SK-N-MC (cell line): Measurements from ENCODE around the gene AUTS2.

Experiments used
- DNase-seq: peaks from one replicate; pipeline ENCODE4 v3.0.0-alpha.2; 2011; ENCODE audit warnings: low read depth, low spot score
- H3K27ac ChIP-seq: fragments of 200-600 bp; sonication (generic); 2 replicates; pipeline ENCODE4 v1.5.1; 2016; ENCODE audit warnings: mixed run types
- H3K36me3 ChIP-seq: fragments of 200-600 bp; sonication (generic); 2 replicates; pipeline ENCODE4 v1.6.1; 2017; ENCODE audit warnings: antibody characterized with exemption, low read length, mixed read lengths; ENCODE audit not compliant: insufficient read depth
- H3K4me3 ChIP-seq: fragments of 200-600 bp; sonication (generic); 2 replicates; pipeline ENCODE4 v1.5.1; 2016
- H3K9ac ChIP-seq: fragments of 200-600 bp; sonication (generic); 2 replicates; pipeline ENCODE4 v1.8.0; 2017; ENCODE audit warnings: mixed run types, mixed read lengths; ENCODE audit not compliant: insufficient read length
- H3K9me3 ChIP-seq: fragments of 200-600 bp; sonication (generic); 2 replicates; pipeline ENCODE4 v1.6.1; 2017; ENCODE audit warnings: low read depth, mild to moderate bottlenecking, antibody characterized with exemption, low read length, moderate library complexity, mixed read lengths
- EZH2 ChIP-seq: fragments of 200-600 bp; sonication (generic); IDR thresholded peaks from one replicate; pipeline ENCODE4 v1.6.1; 2017; ENCODE audit warnings: antibody characterized with exemption
- FOXP2 ChIP-seq: optimal IDR thresholded peaks from 2 replicates; pipeline ENCODE3; 2011; ENCODE audit warnings: mild to moderate bottlenecking, moderate library complexity; ENCODE audit not compliant: insufficient read depth; ENCODE audit errors: extremely low read length, control extremely low read depth
- POLR2AphosphoS5 ChIP-seq: IDR thresholded peaks from 2 replicates; pipeline ENCODE4 v1.6.1; 2012; ENCODE audit warnings: mild to moderate bottlenecking, low read depth, low read length, borderline replicate concordance

Gene AUTS2

DNA sequence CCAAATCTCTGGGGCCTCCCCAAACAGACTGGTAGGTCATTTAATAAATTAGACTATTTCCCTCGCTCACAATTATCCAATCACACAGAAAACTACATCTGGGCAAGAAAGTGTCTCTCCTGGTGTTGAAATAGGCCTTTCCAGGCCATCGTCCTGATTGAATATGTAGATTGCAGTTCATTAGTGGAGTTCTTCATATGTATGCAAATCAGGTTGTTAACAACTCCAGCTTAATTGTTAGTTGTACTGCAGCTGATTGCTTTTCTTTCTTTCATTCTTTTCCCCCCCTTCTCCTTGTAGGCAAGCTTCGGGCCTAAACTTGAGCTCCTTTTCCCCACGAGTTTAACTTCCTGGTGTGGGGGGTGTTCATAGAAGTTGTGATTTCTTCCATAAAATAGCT lies 1174.6 kb downstream of the AUTS2 start:
- Histone ChIP-seq H3K9me3 (no peaks in the 10 kb centered on the region), H3K36me3 (peaks cover 71% of the 10 kb centered on the region), H3K9ac (no peak overlapping the region), H3K27ac (no peak overlapping the region), H3K4me3 (no peak overlapping the region)
- DNase-seq = no peak
- TF ChIP-seq POLR2AphosphoS5 = no peak

DNA sequence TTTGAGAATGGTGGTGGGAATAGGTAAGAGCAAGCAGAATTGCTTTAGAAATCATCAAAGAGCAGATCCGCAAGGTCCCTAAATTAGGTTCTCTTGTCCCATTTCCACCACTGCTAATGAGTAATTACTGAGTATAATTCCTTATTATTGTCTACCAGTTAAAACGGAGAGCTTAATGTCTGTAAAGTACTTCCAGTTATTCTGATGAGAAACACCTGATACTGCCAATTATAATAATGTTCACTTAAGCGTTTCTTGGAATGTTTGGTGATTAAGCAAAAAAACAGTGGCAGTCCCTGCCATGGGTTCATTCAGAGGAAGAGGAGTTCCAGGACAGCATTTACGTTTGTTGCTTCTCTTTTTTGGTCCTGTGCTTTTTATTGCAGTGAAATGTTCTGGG lies 1175.1 kb downstream of the AUTS2 start:
- Histone ChIP-seq H3K27ac (no peak overlapping the region), H3K4me3 (no peak overlapping the region), H3K36me3 (peaks cover 71% of the 10 kb centered on the region), H3K9ac (no peak overlapping the region), H3K9me3 (no peaks in the 10 kb centered on the region)
- no peak for DNase-seq
- TF ChIP-seq POLR2AphosphoS5 (no peak), EZH2 (no peak), FOXP2 (no peak)

DNA sequence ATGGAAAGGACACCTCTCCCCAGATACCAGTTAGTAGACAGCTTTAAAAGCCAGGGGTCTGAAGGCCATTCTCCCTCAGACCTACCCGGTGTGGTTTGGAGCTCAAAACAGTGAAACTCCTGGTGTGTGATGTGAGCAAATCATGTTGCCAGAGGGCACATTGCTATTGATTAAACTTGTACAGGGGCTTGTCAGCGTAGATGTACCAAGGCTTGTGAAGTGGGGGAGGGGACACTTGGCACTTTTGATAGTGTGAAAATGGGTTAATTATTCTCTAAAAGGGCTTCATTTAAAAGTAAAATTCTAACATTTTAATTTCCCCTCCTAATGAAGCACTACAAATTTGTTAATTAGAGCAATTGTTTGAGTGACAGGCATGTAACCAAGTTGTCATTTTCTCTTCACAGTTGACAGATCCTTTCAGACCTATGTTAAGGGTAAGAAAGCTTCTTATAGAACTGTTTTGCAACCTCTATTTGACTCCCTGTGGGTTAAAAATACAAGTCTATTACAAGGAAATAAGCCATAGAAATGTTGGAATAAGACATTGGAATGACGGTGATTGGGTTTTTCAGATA lies 1176.8 kb downstream of the AUTS2 start:
- Histone ChIP-seq H3K9ac (no peak overlapping the region), H3K4me3 (no peak overlapping the region), H3K9me3 (no peaks in the 10 kb centered on the region), H3K36me3 (peaks cover 79% of the 10 kb centered on the region), H3K27ac (no peak overlapping the region)
- no peak for DNase-seq
- TF ChIP-seq FOXP2 (no peak), POLR2AphosphoS5 (no peak), EZH2 (no peak)

DNA sequence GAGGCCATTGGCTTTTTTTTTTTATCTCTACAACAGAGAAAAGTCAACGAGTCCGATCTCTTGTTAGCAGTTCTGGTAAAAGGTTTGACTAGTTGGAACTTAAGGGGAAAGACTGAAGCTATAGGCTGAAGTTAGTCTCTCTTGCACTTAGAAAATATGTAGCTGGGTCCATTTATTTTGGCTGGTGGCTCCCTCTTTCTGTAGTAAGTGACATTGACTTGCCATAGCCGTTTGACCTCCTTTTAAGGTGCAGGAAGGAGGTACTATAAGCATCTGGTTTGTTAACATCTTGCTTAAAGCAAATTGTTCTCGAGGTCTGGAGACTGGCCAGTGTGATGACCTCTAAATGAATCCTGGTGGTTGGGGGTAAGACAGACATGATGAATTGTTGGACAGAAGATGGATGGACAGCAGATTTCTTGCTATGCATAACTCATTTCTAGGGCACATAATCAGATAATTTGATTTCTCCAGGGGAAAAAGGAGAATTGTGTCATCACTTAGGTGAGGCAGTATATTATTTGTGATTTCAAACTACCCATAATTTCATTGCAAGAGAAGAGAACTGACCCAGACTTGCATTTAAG lies 1177.4 kb downstream of the AUTS2 start:
- peaks cover 80% of the 10 kb centered on the region for H3K36me3 ChIP-seq
- no peaks in the 10 kb centered on the region for H3K9me3 ChIP-seq
- no peak for DNase-seq
- H3K27ac ChIP-seq = no peak overlapping the region
- H3K9ac ChIP-seq = no peak overlapping the region
- no peak overlapping the region for H3K4me3 ChIP-seq
- no peak for TF ChIP-seq EZH2
- TF ChIP-seq POLR2AphosphoS5 = no peak
- TF ChIP-seq FOXP2 = no peak

DNA sequence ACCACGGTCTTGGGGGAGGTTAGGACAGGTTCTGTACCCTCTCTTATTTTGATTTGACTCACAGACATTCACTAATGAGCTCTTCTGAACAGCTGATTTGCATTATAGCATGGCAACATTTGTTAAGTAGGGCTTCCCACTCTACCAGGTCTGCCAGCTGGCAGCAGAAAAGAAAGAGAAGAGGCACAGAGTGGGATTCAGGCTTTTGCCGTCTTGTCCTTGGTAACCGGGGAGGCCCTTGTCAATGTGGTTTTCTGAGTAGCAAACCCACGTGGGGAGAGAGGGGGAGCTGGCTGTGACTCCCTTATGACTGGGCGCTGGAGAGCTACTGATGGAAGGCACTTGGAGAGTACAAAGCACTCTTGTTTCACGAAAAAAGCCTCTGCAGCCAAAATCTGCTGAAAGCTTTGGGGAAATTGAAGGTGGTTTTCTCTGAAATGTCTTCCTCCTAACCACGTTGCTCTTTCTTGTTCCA lies 1178.4 kb downstream of the AUTS2 start:
- Histone ChIP-seq H3K9me3 (no peaks in the 10 kb centered on the region), H3K27ac (no peak overlapping the region), H3K36me3 (peaks cover 75% of the 10 kb centered on the region), H3K9ac (no peak overlapping the region), H3K4me3 (no peak overlapping the region)
- no peak for DNase-seq
- TF ChIP-seq EZH2 (no peak), POLR2AphosphoS5 (no peak), FOXP2 (no peak)

DNA sequence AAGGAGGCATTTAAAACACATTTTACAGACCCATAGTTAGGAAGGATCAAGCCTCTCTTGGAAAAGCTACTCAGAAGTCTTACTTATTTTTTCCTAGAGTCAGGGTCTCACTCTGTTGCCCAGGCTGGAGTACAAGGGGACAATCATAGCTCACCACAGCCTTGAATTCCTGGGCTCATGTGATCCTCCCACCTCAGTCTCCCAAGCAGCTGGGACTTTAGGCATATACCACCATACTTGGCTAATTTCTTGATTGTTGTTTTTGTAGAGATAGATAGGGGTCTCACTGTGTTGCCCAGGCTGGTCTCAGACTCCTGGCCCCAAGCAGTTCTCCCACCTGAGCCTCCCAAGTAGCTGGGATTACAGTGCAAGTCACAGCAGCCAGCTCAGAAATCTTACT lies 1179.0 kb downstream of the AUTS2 start:
- TF ChIP-seq EZH2 (no peak), POLR2AphosphoS5 (no peak), FOXP2 (no peak)
- H3K36me3 ChIP-seq = peaks cover 75% of the 10 kb centered on the region
- H3K27ac ChIP-seq = no peak overlapping the region

DNA sequence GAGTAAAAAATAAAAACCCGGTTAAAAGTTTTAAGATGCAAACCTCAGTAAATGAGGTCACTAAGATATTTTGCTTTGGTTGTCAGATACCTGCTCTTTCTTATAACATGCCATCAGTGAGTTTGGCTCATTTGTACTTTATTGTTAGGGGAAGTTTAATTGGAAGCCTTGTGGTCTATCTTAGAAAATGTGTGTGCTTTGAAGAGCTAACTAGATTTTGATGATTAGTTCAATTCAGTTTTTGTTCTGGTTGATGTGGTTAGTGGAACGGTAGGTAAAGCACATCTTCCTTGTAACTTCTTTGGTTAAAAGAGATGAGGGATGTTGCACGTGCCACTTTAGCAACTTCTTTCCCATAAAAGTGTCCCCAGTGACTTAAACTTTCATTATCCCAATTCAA lies 1180.3 kb downstream of the AUTS2 start:
- DNase-seq = no peak
- Histone ChIP-seq H3K36me3 (peaks cover 75% of the 10 kb centered on the region), H3K4me3 (no peak overlapping the region), H3K9ac (no peak overlapping the region), H3K27ac (no peak overlapping the region), H3K9me3 (no peaks in the 10 kb centered on the region)
- TF ChIP-seq EZH2 = no peak
- no peak for TF ChIP-seq FOXP2

More for the DNA sequence above, 1179.0 kb downstream of the AUTS2 start:
- Histone ChIP-seq H3K9ac (no peak overlapping the region), H3K9me3 (no peaks in the 10 kb centered on the region), H3K4me3 (no peak overlapping the region)
- no peak for DNase-seq

DNA sequence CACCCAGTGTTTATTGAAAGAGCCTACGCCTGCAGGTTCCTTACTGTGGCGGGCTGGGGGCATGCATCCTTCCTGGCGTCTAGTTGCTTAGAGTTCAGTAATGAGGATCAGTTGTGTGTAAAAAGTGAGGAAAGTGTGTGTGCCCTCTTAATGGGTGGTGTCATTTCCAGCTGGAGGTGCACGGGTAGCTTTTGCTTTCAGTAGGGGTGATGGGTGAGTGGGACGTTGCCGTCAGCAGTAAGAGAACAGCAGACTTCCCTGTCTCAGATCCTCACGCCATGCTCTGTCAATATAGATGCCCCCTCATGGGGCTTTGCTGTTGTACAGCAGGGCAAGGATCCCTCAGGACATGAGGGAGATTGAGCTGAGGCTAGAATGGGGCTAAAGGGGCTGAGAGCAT lies 1181.0 kb downstream of the AUTS2 start:
- H3K27ac ChIP-seq = no peak overlapping the region
- H3K36me3 ChIP-seq = peaks cover 75% of the 10 kb centered on the region
- H3K9ac ChIP-seq = no peak overlapping the region
- no peak overlapping the region for H3K4me3 ChIP-seq
- no peaks in the 10 kb centered on the region for H3K9me3 ChIP-seq
- no peak for DNase-seq
- TF ChIP-seq EZH2 = no peak
- TF ChIP-seq FOXP2 = no peak

DNA sequence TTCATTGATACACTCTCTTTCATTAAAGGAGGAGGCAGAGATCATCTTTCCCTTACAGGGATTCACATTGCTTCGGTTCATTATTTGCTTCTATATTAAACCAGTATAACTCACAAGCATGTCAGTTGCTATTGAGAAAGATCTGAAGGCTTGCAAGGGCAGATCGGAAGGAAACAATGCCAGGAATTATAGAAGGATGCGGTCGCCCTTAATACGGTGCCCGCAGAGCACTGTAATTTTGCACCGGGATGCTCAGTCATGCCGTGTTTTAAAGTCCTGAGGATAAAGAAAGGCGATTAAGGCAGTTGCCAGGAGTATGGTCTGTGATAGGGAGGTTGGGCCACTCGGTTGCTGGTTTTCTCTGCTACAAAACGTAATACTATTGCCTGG lies 1183.6 kb downstream of the AUTS2 start:
- Histone ChIP-seq H3K36me3 (peaks cover 91% of the 10 kb centered on the region), H3K9me3 (no peaks in the 10 kb centered on the region)
- TF ChIP-seq FOXP2 (no peak), EZH2 (no peak), POLR2AphosphoS5 (no peak)

More for the DNA sequence above, 1183.6 kb downstream of the AUTS2 start:
- Histone ChIP-seq H3K9ac (no peak overlapping the region), H3K27ac (no peak overlapping the region), H3K4me3 (no peak overlapping the region)
- no peak for DNase-seq
